ENCODE data around the gene UBE2K. TPM values are rescaled to one million over a fixed set of nuclear protein-coding genes. Genes with fewer than 3 reads are reported as not detected.
A peak's percentile ranks its signal among the peaks of the same experiment; 100 is the strongest.
"Not testable (repeated sequence)": the region's sequence is repeated elsewhere in the genome, so short reads cannot be mapped to it uniquely, and the experiment has no call there.

UBE2K gene
- total RNA-seq, 1 experiment from 2014 or later, result 151 TPM

GRCh38 chr4:39719804-39720580 is 22.1 kb downstream of the UBE2K start:
- H3K27ac ChIP-seq (ENCODE audit: insufficient read length, low read depth, low read length), result no peak overlapping the region
- no peak overlapping the region for H3K9ac ChIP-seq (ENCODE audit: extremely low read depth, insufficient read length, low read length)
- peaks cover 17% of the 10 kb centered on the region for H3K79me1 ChIP-seq (ENCODE audit: insufficient read depth, low read depth, low read length, poor library complexity, severe bottlenecking)
- H3K4me2 ChIP-seq (ENCODE audit: insufficient read depth, insufficient read length, low read length), result no peak overlapping the region
- no peak overlapping the region for H2BK20ac ChIP-seq (ENCODE audit: low read depth, low read length, poor library complexity, severe bottlenecking)
- H3K4ac ChIP-seq (ENCODE audit: low read depth, low read length), result no peak overlapping the region
- Mint-ChIP-seq H3K27ac (peak overlapping the region in 1 of 3 experiments; percentile 81; a peak in 2 of 7 replicates), H3K9me3 (no peaks in the 10 kb centered on the region), H3K36me3 (ENCODE audit: insufficient read depth in 1 of 3, low read depth in 3 of 3) (peaks cover 14 to 36% (median 28%) of the 10 kb centered on the region in 3 experiments), H3K4me1 (peaks cover 15 to 19% of the 10 kb centered on the region in 2 experiments), H3K4me3 (no peak overlapping the region), H3K27me3 (ENCODE audit: low read depth) (no peaks in the 10 kb centered on the region)
- H4K5ac ChIP-seq (ENCODE audit: insufficient read length, low read depth, low read length), result no peak overlapping the region
- no peaks in the 10 kb centered on the region for H3K27me3 ChIP-seq (ENCODE audit: insufficient read depth, low read length)
- H2AFZ ChIP-seq (ENCODE audit: low read length), result no peak overlapping the region
- H3K79me2 ChIP-seq (ENCODE audit: insufficient read depth, low read length), result peaks cover 36% of the 10 kb centered on the region; the same call in 1 of the 2 replicates
- H2BK12ac ChIP-seq (ENCODE audit: insufficient read length, low read depth, low read length), result no peak overlapping the region
- no peaks in the 10 kb centered on the region for H4K20me1 ChIP-seq (ENCODE audit: control insufficient read depth, insufficient read depth, insufficient read length)
- no peak for DNase-seq
- H3K9me3 ChIP-seq (ENCODE audit: control insufficient read depth, low read depth, low read length), result no peaks in the 10 kb centered on the region
- H3K23ac ChIP-seq (ENCODE audit: insufficient read length, low read depth, low read length), result no peak overlapping the region
- no peak overlapping the region for H2BK120ac ChIP-seq (ENCODE audit: low read depth, low read length, poor library complexity, severe bottlenecking)
- no peak overlapping the region for H2BK5ac ChIP-seq (ENCODE audit: insufficient read length, low read length)
- no peak overlapping the region for H3T11ph ChIP-seq (ENCODE audit: low read length)
- no peak overlapping the region for H3K56ac ChIP-seq (ENCODE audit: insufficient read length, low read depth, low read length)
- H3K4me1 ChIP-seq (ENCODE audit: insufficient read depth, low read length), result no peaks in the 10 kb centered on the region; the same call in 1 of the 2 replicates
- no peaks in the 10 kb centered on the region for H3K23me2 ChIP-seq (ENCODE audit: insufficient read length, low read depth, low read length, poor library complexity, severe bottlenecking)
- H2AK5ac ChIP-seq (ENCODE audit: insufficient read length, low read length), result no peak overlapping the region
- H3K18ac ChIP-seq (ENCODE audit: insufficient read length, low read depth, low read length), result no peak overlapping the region
- H3K14ac ChIP-seq (ENCODE audit: insufficient read depth, low read length), result no peak overlapping the region
- no peak overlapping the region for H4K91ac ChIP-seq (ENCODE audit: insufficient read length, low read depth, low read length)
- no peak overlapping the region for H2BK15ac ChIP-seq (ENCODE audit: low read depth, low read length)
- TF ChIP-seq CTCF (conservative IDR thresholded peaks at IDR 0.05), result no peak
- no peak overlapping the region for H4K8ac ChIP-seq (replicated peaks; ENCODE audit: insufficient read length, low read depth, low read length)

DNA sequence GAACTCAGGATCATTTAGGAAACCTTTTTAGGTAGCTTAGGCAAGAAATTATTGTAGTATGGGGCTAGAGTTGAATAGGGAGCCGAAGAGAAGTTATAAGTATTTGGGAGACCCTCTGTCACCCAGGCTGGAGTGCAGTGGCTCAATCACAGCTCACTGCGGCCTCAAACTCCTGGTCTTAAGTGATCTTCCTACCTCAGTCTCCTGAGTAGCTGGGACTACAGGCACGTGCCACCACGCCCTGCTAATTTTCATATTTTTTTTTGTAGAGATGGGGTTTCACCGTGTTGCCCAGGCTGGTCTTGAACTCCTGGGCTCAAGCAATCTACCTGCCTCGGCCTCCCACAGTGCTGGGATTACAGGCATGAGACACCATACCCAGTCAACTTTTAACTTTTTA is 23.3 kb downstream of the UBE2K start:
- not testable (repeated sequence) for H3K27me3 Mint-ChIP-seq (ENCODE audit: low read depth); H2BK20ac ChIP-seq (ENCODE audit: low read depth, low read length, poor library complexity, severe bottlenecking); H3K23ac ChIP-seq (ENCODE audit: insufficient read length, low read depth, low read length); H4K20me1 ChIP-seq (ENCODE audit: control insufficient read depth, insufficient read depth, insufficient read length); H3K18ac ChIP-seq (ENCODE audit: insufficient read length, low read depth, low read length); H3K23me2 ChIP-seq (ENCODE audit: insufficient read length, low read depth, low read length, poor library complexity, severe bottlenecking); H3K27ac ChIP-seq (ENCODE audit: insufficient read length, low read depth, low read length); H3K9ac ChIP-seq (ENCODE audit: extremely low read depth, insufficient read length, low read length); H3K4me1 ChIP-seq (ENCODE audit: insufficient read depth, low read length); H3K4me2 ChIP-seq (ENCODE audit: insufficient read depth, insufficient read length, low read length); H3K4ac ChIP-seq (ENCODE audit: low read depth, low read length); H2BK5ac ChIP-seq (ENCODE audit: insufficient read length, low read length); H3K9me3 ChIP-seq (ENCODE audit: control insufficient read depth, low read depth, low read length); H2BK120ac ChIP-seq (ENCODE audit: low read depth, low read length, poor library complexity, severe bottlenecking); H2BK15ac ChIP-seq (ENCODE audit: low read depth, low read length); H3T11ph ChIP-seq (ENCODE audit: low read length); H3K14ac ChIP-seq (ENCODE audit: insufficient read depth, low read length); H4K5ac ChIP-seq (ENCODE audit: insufficient read length, low read depth, low read length); H3K56ac ChIP-seq (ENCODE audit: insufficient read length, low read depth, low read length); H3K9me3 Mint-ChIP-seq; H2AK5ac ChIP-seq (ENCODE audit: insufficient read length, low read length); H4K91ac ChIP-seq (ENCODE audit: insufficient read length, low read depth, low read length); H2BK12ac ChIP-seq (ENCODE audit: insufficient read length, low read depth, low read length); H2AFZ ChIP-seq (ENCODE audit: low read length); DNase-seq; H4K8ac ChIP-seq (replicated peaks; ENCODE audit: insufficient read length, low read depth, low read length); H3K27me3 ChIP-seq (ENCODE audit: insufficient read depth, low read length); H3K4me3 Mint-ChIP-seq
- H3K36me3 Mint-ChIP-seq (ENCODE audit: insufficient read depth in 1 of 3, low read depth in 3 of 3), result peaks cover 17 to 27% (median 27%) of the 10 kb centered on the region in 3 experiments
- Histone ChIP-seq H3K79me1 (ENCODE audit: insufficient read depth, low read depth, low read length, poor library complexity, severe bottlenecking) (peaks cover 21% of the 10 kb centered on the region), H3K79me2 (ENCODE audit: insufficient read depth, low read length) (peaks cover 36% of the 10 kb centered on the region; the same call in 1 of the 2 replicates)
- peak overlapping the region in 1 of 3 experiments; percentile 42; a peak in 2 of 7 replicates for H3K27ac Mint-ChIP-seq
- peaks cover 19 to 20% of the 10 kb centered on the region in 2 experiments for H3K4me1 Mint-ChIP-seq
- no CpG with 5 or more reads among the region's 6 CpGs for WGBS (ENCODE audit: extremely low coverage, insufficient read length, low lambda C conversion rate)

All from H9 (cell line).